Keratinocyte (primary cell): ENCODE results near the gene ZBTB40. TPM values are rescaled to one million over a fixed set of nuclear protein-coding genes. Genes with fewer than 3 reads are reported as not detected.

Source experiments
- DNase-seq: peaks from one replicate; pipeline ENCODE4 v3.0.0-alpha.2; 2011; ENCODE audit warnings: low read depth, missing footprints, low spot score
- FAIRE-seq: peaks from 2 replicates; lab custom pipeline; 2011; peaks lifted over from hg19 to GRCh38; lab: Jason Lieb, UNC
- H2AFZ ChIP-seq: 2 replicates; pipeline ENCODE4 v1.6.0; 2012; ENCODE audit warnings: low read length, control low read depth, inconsistent platforms; ENCODE audit not compliant: control insufficient read depth
- H3K27ac ChIP-seq: 2 replicates; pipeline ENCODE4 v1.5.1; 2011; ENCODE audit warnings: low read length; ENCODE audit not compliant: control insufficient read depth, insufficient read depth
- H3K27me3 ChIP-seq: 3 replicates; pipeline ENCODE4 v1.6.0; 2011; ENCODE audit warnings: low read length; ENCODE audit not compliant: control insufficient read depth, insufficient read depth; ENCODE audit errors: extremely low read depth
- H3K36me3 ChIP-seq, 2 experiments: 2 replicates in 1 of 2; 3 replicates in 1 of 2; pipeline ENCODE4 v1.5.1; 2011; ENCODE audit warnings: low read length in 2 of 2, mild to moderate bottlenecking in 1 of 2; ENCODE audit not compliant: control insufficient read depth in 2 of 2, insufficient read depth in 2 of 2; ENCODE audit errors: extremely low read depth in 1 of 2
- H3K4me1 ChIP-seq: 3 replicates; pipeline ENCODE4 v1.5.1; 2011; ENCODE audit warnings: low read length; ENCODE audit not compliant: control insufficient read depth, insufficient read depth; ENCODE audit errors: extremely low read depth
- H3K4me2 ChIP-seq: 3 replicates; pipeline ENCODE4 v1.6.0; 2011; ENCODE audit warnings: low read depth, low read length; ENCODE audit not compliant: control insufficient read depth, insufficient read depth; ENCODE audit errors: extremely low read depth
- H3K4me3 ChIP-seq, 3 experiments: fragments of 200-600 bp in 1 of 3; sonication (generic) in 1 of 3; 2 replicates in 2 of 3; 3 replicates in 1 of 3; pipeline ENCODE4 v1.5.1; 2011 to 2016; ENCODE audit warnings: low read length in 3 of 3, mild to moderate bottlenecking in 3 of 3, control low read depth in 2 of 3, inconsistent platforms in 1 of 3, low read depth in 1 of 3, mixed read lengths in 1 of 3, mixed run types in 1 of 3, moderate library complexity in 1 of 3; ENCODE audit not compliant: control insufficient read depth in 2 of 3, insufficient read depth in 2 of 3; ENCODE audit errors: extremely low read depth in 1 of 3
- H3K79me2 ChIP-seq: 2 replicates; pipeline ENCODE4 v1.6.0; 2012; ENCODE audit warnings: low read length; ENCODE audit not compliant: control insufficient read depth, insufficient read depth
- H3K9ac ChIP-seq: 3 replicates; pipeline ENCODE4 v1.6.0; 2011; ENCODE audit warnings: low read length; ENCODE audit not compliant: control insufficient read depth, insufficient read depth; ENCODE audit errors: extremely low read depth
- H3K9me1 ChIP-seq: 3 replicates; pipeline ENCODE4 v1.6.0; 2011; ENCODE audit warnings: low read length; ENCODE audit not compliant: control insufficient read depth, insufficient read depth; ENCODE audit errors: extremely low read depth
- H3K9me3 ChIP-seq: 2 replicates; pipeline ENCODE4 v1.5.1; 2012; ENCODE audit warnings: low read depth, low read length; ENCODE audit not compliant: control insufficient read depth
- H4K20me1 ChIP-seq: 3 replicates; pipeline ENCODE4 v1.6.0; 2011; ENCODE audit warnings: low read length; ENCODE audit not compliant: control insufficient read depth, insufficient read depth; ENCODE audit errors: extremely low read depth
- EZH2 ChIP-seq: IDR thresholded peaks from one replicate; pipeline ENCODE4 v1.6.1; 2012; ENCODE audit warnings: inconsistent platforms, mild to moderate bottlenecking, low read length, moderate library complexity
- dilution Hi-C: fragments of 300-500 bp; cut with MboI; formaldehyde crosslinking; loops from one replicate; pipeline ENCODE4 v1.7.0; 2020; ENCODE audit warnings: low sequenced_read_pairs; ENCODE audit not compliant: extremely low pct_ligation_motif_present
- polyA plus RNA-seq, 5 experiments: library from polyadenylated mRNA; depleted of rRNA in 3 of 5; stranded (reverse) in 3 of 5; stranded (forward) in 1 of 5; unstranded in 1 of 5; fragments of >200 nt; gene quantifications; 1 replicate in 1 of 5; 2 replicates in 3 of 5; 3 replicates in 1 of 5; pipeline versions ENCODE4 v1.2.1 to v1.2.3, GENCODE V29; 2011 to 2012; ENCODE audit warnings: missing spikeins in 2 of 5, low read depth in 1 of 5, low replicate concordance in 1 of 5
- TF ChIP-seq, protein P1 (sequence below), 3 experiments: IDR thresholded peaks in 1 of 3; conservative IDR thresholded peaks in 1 of 3; optimal IDR thresholded peaks in 1 of 3; 2 replicates in 2 of 3; 3 replicates in 1 of 3; pipeline versions ENCODE3 to v1.5.1; 2011; ENCODE audit warnings: low read length in 3 of 3, mild to moderate bottlenecking in 3 of 3, moderate library complexity in 2 of 3, control low read depth in 1 of 3, inconsistent platforms in 1 of 3; ENCODE audit not compliant: insufficient read depth in 2 of 3; ENCODE audit errors: extremely low read depth in 1 of 3

The ZBTB40 gene
- polyA plus RNA-seq, 1 donor (not counting 4 experiments of a cell fraction or from before 2014, with no cell fraction given): 5.0 TPM

DNA sequence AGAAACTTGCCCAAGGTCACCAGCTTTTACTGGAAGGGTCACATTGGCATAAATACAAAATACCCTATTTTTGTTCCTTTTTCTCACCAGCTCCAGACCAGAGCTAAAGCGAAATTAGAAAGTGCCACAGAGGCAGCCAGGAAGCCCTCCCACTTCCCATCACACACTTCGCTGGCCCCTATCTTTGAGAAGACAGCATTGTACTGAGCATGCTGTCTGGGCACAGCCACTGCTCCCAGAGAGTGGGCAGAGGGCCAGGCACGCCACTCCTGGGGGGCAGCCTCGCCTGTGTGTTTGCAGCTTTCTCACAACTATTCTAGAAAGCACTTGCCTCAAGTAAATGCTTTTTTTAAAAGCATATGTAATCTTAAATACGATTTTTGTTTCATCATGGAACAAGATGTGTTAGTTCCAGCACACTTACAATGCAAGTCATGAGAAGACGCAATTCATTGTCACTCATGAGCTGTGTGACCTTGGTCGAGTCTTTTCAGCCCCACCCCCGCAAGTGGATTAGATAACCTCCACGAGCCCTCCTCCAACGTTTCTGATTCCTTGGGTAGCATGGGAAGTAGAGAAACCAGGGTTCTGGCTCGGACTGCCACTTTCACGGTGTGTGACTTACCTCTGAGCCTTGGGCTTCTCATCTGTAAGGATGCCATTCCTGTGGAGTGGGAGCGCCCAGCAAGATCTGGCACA lies 85.9 kb downstream of the ZBTB40 start:
- H3K36me3 ChIP-seq: peaks cover 0 to 3% of the 10 kb centered on the region in 2 experiments
- H3K27ac ChIP-seq: no peak overlapping the region
- H3K4me3 ChIP-seq: no peak overlapping the region
- DNase-seq: no peak
- dilution Hi-C loops: no loop called here
- H3K27me3 ChIP-seq: no peaks in the 10 kb centered on the region
- H3K4me2 ChIP-seq: no peak overlapping the region
- no peaks in the 10 kb centered on the region for H3K9me3 ChIP-seq
- no peaks in the 10 kb centered on the region for H3K9me1 ChIP-seq
- TF ChIP-seq, protein P1, sequence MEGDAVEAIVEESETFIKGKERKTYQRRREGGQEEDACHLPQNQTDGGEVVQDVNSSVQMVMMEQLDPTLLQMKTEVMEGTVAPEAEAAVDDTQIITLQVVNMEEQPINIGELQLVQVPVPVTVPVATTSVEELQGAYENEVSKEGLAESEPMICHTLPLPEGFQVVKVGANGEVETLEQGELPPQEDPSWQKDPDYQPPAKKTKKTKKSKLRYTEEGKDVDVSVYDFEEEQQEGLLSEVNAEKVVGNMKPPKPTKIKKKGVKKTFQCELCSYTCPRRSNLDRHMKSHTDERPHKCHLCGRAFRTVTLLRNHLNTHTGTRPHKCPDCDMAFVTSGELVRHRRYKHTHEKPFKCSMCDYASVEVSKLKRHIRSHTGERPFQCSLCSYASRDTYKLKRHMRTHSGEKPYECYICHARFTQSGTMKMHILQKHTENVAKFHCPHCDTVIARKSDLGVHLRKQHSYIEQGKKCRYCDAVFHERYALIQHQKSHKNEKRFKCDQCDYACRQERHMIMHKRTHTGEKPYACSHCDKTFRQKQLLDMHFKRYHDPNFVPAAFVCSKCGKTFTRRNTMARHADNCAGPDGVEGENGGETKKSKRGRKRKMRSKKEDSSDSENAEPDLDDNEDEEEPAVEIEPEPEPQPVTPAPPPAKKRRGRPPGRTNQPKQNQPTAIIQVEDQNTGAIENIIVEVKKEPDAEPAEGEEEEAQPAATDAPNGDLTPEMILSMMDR (optimal IDR thresholded peaks at IDR 0.05 in 1 of 3, IDR thresholded peaks at IDR 0.05 in 1 of 3, conservative IDR thresholded peaks at IDR 0.05 in 1 of 3; ENCODE audit: extremely low read depth in 1 of 3, insufficient read depth in 2 of 3, low read length in 3 of 3): no peak
- TF ChIP-seq EZH2: no peak
- H4K20me1 ChIP-seq: no peaks in the 10 kb centered on the region
- no peak overlapping the region for H2AFZ ChIP-seq
- H3K4me1 ChIP-seq: no peaks in the 10 kb centered on the region
- H3K79me2 ChIP-seq: no peaks in the 10 kb centered on the region
- FAIRE-seq: no peak
- H3K9ac ChIP-seq: no peak overlapping the region

DNA sequence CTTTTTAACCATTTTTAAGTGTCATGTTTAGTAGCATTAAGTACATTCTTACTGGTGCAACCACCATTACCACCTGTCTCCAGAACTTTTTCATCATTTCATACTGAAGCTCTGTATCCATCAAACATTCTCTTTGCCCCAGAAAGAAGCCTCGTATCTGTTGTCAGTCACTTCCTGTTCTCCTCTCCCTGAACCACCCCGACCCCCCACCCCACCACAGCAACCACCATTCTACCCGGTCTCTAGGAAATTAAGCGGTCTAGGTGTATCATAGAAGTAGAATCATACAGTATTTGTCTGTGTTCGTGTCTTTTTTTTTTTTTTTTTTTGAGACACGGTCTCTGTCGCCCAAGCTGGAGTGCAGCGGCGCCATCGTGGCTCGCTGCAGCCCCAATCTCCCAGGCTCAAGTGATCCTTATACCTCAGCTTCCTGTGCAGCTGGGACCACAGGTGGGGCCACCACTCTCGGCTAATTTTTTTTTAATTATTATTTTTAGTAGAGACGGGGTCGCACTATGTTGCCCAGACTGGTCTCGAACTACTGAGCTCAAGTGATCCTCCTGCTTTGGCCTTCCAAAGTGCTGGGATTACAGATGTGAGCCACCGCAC lies 88.0 kb downstream of the ZBTB40 start:
- H3K27ac ChIP-seq: no peak overlapping the region
- peaks cover 2% of the 10 kb centered on the region for H3K27me3 ChIP-seq
- H3K36me3 ChIP-seq: peaks cover 0 to 3% of the 10 kb centered on the region in 2 experiments
- no peak overlapping the region for H3K9ac ChIP-seq
- H3K4me2 ChIP-seq: no peak overlapping the region
- H3K79me2 ChIP-seq: no peaks in the 10 kb centered on the region
- H3K9me1 ChIP-seq: no peaks in the 10 kb centered on the region
- TF ChIP-seq EZH2: no peak
- TF ChIP-seq, protein P1 (optimal IDR thresholded peaks at IDR 0.05 in 1 of 3, IDR thresholded peaks at IDR 0.05 in 1 of 3, conservative IDR thresholded peaks at IDR 0.05 in 1 of 3; ENCODE audit: extremely low read depth in 1 of 3, insufficient read depth in 2 of 3, low read length in 3 of 3): no peak
- FAIRE-seq (no peak), DNase-seq (no peak)
- no peaks in the 10 kb centered on the region for H4K20me1 ChIP-seq
- no peak overlapping the region for H2AFZ ChIP-seq
- no peak overlapping the region for H3K4me3 ChIP-seq
- dilution Hi-C loops: no loop called here
- no peaks in the 10 kb centered on the region for H3K4me1 ChIP-seq
- H3K9me3 ChIP-seq: no peaks in the 10 kb centered on the region
